ENCODE results near the gene SPACA1.

Gene SPACA1

DNA sequence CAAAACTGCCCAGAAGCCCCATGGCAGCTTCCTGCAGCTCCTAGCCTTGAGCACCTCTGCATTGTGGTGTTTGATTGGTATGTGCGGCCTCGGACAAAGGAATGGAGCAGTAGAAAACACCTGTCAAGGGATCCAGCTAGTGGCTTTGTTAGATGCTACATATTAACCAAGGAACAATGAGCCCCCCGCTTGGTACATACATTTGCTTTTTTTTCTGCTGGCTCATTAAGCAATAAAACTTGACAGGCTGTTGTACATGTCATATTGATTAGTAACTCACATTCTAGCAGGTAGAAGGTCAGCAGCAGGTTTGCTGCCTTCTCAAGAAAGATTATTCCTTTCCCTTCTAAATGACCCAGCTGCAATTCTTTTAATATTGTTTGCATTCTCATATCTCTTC is 937 bp downstream of the SPACA1 start:
- no peaks in the 10 kb centered on the region for H3K4me1 ChIP-seq (ENCODE audit: insufficient read depth, low read length)

DNA sequence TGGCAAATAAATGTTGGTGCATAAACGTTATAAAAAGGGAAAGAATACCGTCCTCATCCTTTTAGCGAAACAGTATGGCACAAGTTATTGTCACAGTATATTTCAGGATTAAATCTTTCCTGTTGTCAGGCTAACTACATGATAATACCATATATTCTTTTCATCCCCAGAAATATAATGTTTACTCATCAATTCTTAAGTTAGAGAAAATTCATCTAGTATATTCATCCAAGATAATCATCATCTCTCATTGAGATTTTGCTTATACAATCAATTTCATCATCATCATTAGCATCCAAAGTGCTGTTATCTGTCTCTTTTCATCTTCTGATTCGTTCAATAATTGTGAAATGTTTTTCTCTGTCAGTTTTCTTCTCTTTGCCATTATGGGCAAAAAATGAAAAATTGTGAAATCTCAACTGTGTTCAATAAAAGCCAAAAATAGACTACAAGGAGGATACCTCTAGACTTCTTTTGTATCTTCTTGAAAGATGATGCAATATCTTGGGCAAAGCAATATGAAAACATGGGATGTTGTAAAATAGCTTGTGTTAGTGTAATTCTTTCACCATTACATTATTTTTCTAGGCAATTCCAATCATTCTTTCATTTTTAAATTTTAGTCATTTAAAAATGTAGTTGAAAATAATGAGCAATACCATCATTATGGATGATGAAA is 2.6 kb downstream of the SPACA1 start:
- no peaks in the 10 kb centered on the region for H3K4me1 ChIP-seq (ENCODE audit: insufficient read depth, low read length)
- no peak overlapping the region for H3K4me3 ChIP-seq (ENCODE audit: low read length)
- no peak overlapping the region for H2AFZ ChIP-seq (ENCODE audit: low read depth, low read length)
- H3K9me3 ChIP-seq (ENCODE audit: low read length), result no peaks in the 10 kb centered on the region
- no peaks in the 10 kb centered on the region for H3K27me3 ChIP-seq (ENCODE audit: insufficient read depth, low read length)
- no peaks in the 10 kb centered on the region for H3K36me3 ChIP-seq (ENCODE audit: insufficient read depth, low read length)

More for the DNA sequence above, 937 bp downstream of the SPACA1 start:
- Histone ChIP-seq H3K27me3 (ENCODE audit: insufficient read depth, low read length) (no peaks in the 10 kb centered on the region), H2AFZ (ENCODE audit: low read depth, low read length) (no peak overlapping the region), H3K9me3 (ENCODE audit: low read length) (no peaks in the 10 kb centered on the region), H3K36me3 (ENCODE audit: insufficient read depth, low read length) (no peaks in the 10 kb centered on the region), H3K4me3 (ENCODE audit: low read length) (no peak overlapping the region)

DNA sequence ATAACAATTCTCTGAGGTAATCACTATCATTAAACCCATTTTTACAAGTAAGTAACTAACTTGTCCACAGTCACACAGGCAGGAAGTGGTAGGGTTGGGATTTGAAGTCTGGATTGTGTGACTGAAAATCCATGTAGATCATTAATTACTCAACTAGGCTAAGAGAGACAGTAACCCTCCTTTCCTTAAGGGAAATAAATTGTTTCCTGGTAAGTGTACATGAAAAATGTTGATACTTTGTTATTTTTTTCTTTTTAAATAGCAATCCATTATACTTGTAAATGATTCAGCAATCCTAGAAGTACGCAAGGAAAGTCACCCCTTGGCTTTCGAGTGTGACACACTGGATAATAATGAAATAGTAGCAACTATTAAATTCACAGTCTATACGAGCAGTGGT is 11.6 kb downstream of the SPACA1 start:
- Histone ChIP-seq H3K4me3 (ENCODE audit: low read length) (no peak overlapping the region), H2AFZ (ENCODE audit: low read depth, low read length) (no peak overlapping the region), H3K36me3 (ENCODE audit: insufficient read depth, low read length) (no peaks in the 10 kb centered on the region), H3K27me3 (ENCODE audit: insufficient read depth, low read length) (no peaks in the 10 kb centered on the region), H3K9me3 (ENCODE audit: low read length) (no peaks in the 10 kb centered on the region), H3K4me1 (ENCODE audit: insufficient read depth, low read length) (no peaks in the 10 kb centered on the region)

DNA sequence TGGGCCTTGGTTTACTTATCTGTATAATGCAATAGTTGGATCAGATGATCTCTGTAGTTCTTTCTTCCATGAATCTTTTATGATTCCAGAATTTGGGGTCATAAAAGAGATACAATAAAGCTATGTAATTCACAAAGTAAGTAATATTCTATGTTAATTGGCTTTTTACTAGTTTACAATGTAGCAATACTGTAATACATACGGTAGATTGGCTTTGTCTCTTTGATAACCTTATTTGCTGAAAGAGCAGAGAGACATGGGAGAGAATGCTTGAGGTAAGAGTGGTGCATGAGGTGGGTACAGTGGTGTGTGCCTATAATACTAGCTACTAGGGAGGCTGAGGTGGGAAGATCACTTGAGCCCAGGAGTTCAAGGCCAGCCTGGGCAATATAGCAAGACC is 14.7 kb downstream of the SPACA1 start:
- no peaks in the 10 kb centered on the region for H3K27me3 ChIP-seq (ENCODE audit: insufficient read depth, low read length)
- H2AFZ ChIP-seq (ENCODE audit: low read depth, low read length), result no peak overlapping the region
- no peaks in the 10 kb centered on the region for H3K36me3 ChIP-seq (ENCODE audit: insufficient read depth, low read length)
- no peak overlapping the region for H3K4me3 ChIP-seq (ENCODE audit: low read length)
- H3K9me3 ChIP-seq (ENCODE audit: low read length), result no peaks in the 10 kb centered on the region
- no peaks in the 10 kb centered on the region for H3K4me1 ChIP-seq (ENCODE audit: insufficient read depth, low read length)

DNA sequence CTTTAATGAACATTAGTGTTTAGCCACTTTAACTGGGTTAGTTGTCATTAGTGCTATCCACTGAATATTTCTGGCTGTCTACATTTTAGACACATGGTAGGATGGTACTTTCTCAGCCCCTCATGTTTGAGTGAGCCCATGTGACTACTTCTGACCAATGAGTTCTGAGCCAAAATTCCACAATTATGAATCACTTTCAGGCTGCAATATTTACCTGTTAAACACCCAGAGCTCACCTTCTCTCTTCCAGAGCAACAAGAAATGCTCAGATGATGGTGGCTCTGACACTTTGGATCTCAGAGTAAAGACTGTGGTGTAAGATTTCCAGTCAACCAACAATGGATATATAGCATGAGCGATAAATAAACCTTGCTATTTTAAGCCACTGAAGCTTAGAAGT is 24.8 kb downstream of the SPACA1 start:
- Histone ChIP-seq H3K4me1 (ENCODE audit: insufficient read depth, low read length) (no peaks in the 10 kb centered on the region), H3K27me3 (ENCODE audit: insufficient read depth, low read length) (peaks cover 4% of the 10 kb centered on the region), H2AFZ (ENCODE audit: low read depth, low read length) (no peak overlapping the region), H3K4me3 (ENCODE audit: low read length) (no peak overlapping the region), H3K9me3 (ENCODE audit: low read length) (no peaks in the 10 kb centered on the region), H3K36me3 (ENCODE audit: insufficient read depth, low read length) (no peaks in the 10 kb centered on the region)

DNA sequence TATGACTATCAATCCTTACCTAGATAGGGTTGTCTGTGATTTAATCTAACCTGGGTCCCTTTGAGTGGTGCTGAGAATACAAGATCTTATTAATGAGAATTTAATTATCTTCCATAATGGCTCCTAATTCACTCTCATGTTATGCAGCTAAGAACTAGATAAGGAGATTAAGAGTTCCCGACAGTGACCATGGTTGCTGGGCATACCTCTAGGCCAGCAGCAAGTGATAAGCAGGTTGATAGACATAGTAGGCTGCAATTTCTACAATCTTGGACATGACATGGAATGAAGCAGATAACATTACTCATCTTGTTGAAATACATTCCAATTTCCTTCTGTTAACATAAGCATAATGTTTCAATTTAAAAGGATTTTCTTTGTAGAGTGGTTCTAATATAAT is 27.1 kb downstream of the SPACA1 start:
- no peak overlapping the region for H2AFZ ChIP-seq (ENCODE audit: low read depth, low read length)
- H3K4me1 ChIP-seq (ENCODE audit: insufficient read depth, low read length), result no peaks in the 10 kb centered on the region
- H3K36me3 ChIP-seq (ENCODE audit: insufficient read depth, low read length), result no peaks in the 10 kb centered on the region
- no peaks in the 10 kb centered on the region for H3K27me3 ChIP-seq (ENCODE audit: insufficient read depth, low read length)
- H3K9me3 ChIP-seq (ENCODE audit: low read length), result no peaks in the 10 kb centered on the region
- no peak overlapping the region for H3K4me3 ChIP-seq (ENCODE audit: low read length)

DNA sequence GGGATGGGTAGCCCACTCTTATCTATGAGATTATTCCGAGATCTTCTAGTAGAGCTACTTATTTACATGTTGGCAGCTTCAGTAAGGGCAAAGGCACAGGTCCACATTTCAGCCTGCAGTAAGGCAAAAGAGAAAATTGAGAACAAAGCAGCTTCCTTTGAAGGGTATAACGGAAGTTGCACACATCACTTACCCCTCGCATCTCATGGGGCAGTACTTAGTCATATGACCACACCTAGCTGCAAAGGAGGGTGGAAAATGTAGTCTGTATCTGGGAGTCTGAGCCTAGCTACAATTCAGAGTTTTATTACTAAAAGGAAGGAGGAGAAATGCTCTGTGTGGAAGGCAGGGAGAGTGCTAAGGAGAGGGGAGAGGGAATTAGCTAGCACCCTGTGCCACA is 29.7 kb downstream of the SPACA1 start:
- Histone ChIP-seq H3K4me1 (ENCODE audit: insufficient read depth, low read length) (no peaks in the 10 kb centered on the region), H2AFZ (ENCODE audit: low read depth, low read length) (no peak overlapping the region), H3K36me3 (ENCODE audit: insufficient read depth, low read length) (no peaks in the 10 kb centered on the region), H3K4me3 (ENCODE audit: low read length) (no peak overlapping the region), H3K27me3 (ENCODE audit: insufficient read depth, low read length) (no peaks in the 10 kb centered on the region), H3K9me3 (ENCODE audit: low read length) (no peaks in the 10 kb centered on the region)

DNA sequence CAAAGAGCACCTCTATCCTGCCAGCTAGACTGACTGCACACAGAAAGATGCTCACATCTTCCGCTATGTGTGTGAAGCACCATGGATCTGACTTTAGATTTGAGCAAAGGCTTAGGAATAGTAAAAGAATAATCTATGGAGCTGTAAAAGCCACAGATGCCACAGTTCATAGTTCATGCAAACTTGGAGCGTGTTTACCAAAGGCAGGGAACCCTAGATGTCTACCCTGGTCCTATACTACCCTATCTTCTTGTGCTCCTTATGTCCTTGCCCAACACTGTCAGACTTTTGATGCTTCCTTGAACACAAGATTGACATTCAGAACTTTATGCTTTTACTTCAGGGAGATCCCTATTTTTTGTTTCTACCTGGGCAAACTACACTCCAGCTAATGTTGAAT is 39.2 kb downstream of the SPACA1 start:
- H3K4me1 ChIP-seq (ENCODE audit: insufficient read depth, low read length), result peaks cover 3% of the 10 kb centered on the region
- H3K9me3 ChIP-seq (ENCODE audit: low read length), result no peaks in the 10 kb centered on the region
- H3K4me3 ChIP-seq (ENCODE audit: low read length), result no peak overlapping the region
- no peak overlapping the region for H2AFZ ChIP-seq (ENCODE audit: low read depth, low read length)
- H3K27me3 ChIP-seq (ENCODE audit: insufficient read depth, low read length), result no peaks in the 10 kb centered on the region
- H3K36me3 ChIP-seq (ENCODE audit: insufficient read depth, low read length), result no peaks in the 10 kb centered on the region

DNA sequence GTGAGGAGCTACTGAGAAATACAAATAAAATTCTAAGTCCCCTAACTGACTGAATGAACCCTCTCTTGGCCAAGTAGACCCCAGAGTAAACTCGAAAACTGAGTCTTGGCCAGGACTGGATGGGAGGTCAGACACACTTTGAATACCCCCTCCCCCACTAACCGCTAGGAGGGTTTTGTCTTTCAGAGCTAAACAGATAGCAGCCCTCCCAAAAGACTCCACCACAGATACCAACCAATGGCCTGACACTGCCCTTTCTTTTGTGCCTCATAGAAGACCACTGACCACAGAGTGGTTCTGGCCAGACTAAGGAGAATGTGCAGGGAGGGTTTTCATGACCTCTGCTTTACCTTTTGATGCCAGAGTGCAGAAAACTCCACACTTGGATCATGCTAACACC is 42.1 kb downstream of the SPACA1 start:
- Histone ChIP-seq H3K4me3 (ENCODE audit: low read length) (no peak overlapping the region), H3K27me3 (ENCODE audit: insufficient read depth, low read length) (no peaks in the 10 kb centered on the region), H3K36me3 (ENCODE audit: insufficient read depth, low read length) (no peaks in the 10 kb centered on the region), H3K9me3 (ENCODE audit: low read length) (no peaks in the 10 kb centered on the region), H3K4me1 (ENCODE audit: insufficient read depth, low read length) (peaks cover 3% of the 10 kb centered on the region), H2AFZ (ENCODE audit: low read depth, low read length) (no peak overlapping the region)

DNA sequence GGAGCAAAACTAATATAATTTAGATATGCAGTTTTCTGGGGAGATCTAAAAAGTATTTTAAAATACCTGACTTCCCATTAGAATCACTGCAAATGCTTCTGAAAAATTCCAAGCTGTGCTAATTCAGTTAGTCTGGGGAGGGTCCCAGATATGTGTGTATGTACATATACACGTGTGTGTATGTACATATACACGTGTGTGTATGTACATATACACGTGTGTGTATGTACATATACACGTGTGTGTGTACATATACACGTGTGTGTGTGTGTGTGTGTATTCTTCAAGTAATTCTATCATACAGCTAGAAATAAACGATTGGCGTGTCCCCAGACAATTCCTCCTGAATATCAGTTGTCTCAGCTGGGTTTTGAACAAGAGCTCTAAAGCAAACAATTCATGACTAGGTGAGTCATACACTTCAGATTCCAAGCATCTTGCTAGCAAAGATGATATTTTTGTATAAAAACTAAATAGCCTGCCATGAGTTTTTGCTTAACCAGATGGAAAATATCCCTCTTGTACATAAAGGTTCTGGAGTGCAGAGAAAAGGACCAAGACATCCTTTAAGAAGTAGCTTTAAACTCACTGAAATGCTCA is 58.2 kb downstream of the SPACA1 start:
- H2AFZ ChIP-seq (ENCODE audit: low read depth, low read length), result no peak overlapping the region

DNA sequence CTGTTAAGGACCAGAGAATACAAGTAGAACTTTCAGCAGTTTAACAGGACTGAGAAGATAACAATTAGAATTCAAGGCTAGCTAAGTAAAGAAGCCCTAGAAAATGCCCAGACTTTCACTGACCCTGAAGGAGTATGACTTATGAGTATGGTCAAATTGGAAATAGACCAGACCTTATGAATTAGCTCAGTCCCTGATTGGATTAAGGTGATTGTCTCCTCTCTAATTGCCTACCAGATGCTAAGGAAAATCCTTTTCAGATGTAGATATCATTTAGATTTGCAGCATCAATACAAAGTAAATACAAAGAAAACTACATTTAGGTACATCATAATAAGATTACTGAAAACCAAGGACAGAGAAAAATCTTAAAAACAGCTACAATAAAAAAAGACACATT is 59.6 kb downstream of the SPACA1 start:
- Histone ChIP-seq H3K9me3 (ENCODE audit: low read length) (no peaks in the 10 kb centered on the region), H3K27me3 (ENCODE audit: insufficient read depth, low read length) (no peaks in the 10 kb centered on the region), H2AFZ (ENCODE audit: low read depth, low read length) (no peak overlapping the region), H3K36me3 (ENCODE audit: insufficient read depth, low read length) (no peaks in the 10 kb centered on the region), H3K4me3 (ENCODE audit: low read length) (no peak overlapping the region), H3K4me1 (ENCODE audit: insufficient read depth, low read length) (no peaks in the 10 kb centered on the region)

More for the DNA sequence above, 58.2 kb downstream of the SPACA1 start:
- Histone ChIP-seq H3K36me3 (ENCODE audit: insufficient read depth, low read length) (no peaks in the 10 kb centered on the region), H3K9me3 (ENCODE audit: low read length) (no peaks in the 10 kb centered on the region), H3K27me3 (ENCODE audit: insufficient read depth, low read length) (no peaks in the 10 kb centered on the region), H3K4me1 (ENCODE audit: insufficient read depth, low read length) (no peaks in the 10 kb centered on the region), H3K4me3 (ENCODE audit: low read length) (no peak overlapping the region)

DNA sequence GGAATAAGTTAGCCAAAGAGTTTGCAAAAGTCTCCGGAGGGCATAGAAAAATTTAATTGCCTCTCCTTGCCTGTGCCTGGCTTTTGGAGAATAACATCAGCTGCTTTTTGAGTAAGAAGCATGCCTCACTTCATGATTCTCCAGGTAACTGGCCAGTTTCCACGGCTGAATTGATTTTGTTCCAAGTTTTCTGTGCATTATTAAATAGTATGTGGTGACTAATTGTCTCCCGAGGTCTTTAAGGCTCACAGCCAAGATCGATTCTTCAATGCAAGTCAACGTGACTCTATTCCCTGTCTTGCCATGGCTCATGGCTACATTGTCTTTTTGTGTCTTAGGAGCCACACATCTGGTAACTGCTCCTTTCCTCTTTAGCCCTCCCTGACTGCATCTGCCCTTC is 64.3 kb downstream of the SPACA1 start:
- Histone ChIP-seq H3K36me3 (ENCODE audit: insufficient read depth, low read length) (no peaks in the 10 kb centered on the region), H3K4me3 (ENCODE audit: low read length) (no peak overlapping the region)

DNA sequence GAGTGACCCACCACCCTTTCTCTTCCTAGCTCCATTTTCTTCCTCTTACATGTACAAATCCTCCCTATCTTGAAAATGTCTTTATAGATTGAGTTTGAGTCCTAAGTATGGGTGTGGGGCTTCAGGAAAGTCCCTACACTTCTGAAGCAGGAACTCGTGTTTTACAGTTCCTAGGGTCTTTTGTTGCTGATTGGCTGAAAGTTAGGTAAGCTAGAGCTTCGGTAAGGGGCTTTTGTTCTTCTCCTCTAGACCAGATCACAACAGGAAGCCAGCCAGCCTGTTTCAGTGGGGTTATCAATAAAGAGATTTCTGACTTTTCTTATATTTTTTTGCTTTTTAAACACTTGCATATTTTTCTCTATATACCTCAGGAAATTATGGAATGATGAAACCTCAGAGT is 67.2 kb downstream of the SPACA1 start:
- Histone ChIP-seq H2AFZ (ENCODE audit: low read depth, low read length) (no peak overlapping the region), H3K4me1 (ENCODE audit: insufficient read depth, low read length) (no peaks in the 10 kb centered on the region), H3K27me3 (ENCODE audit: insufficient read depth, low read length) (no peaks in the 10 kb centered on the region)

More for the DNA sequence above, 64.3 kb downstream of the SPACA1 start:
- H3K9me3 ChIP-seq (ENCODE audit: low read length), result no peaks in the 10 kb centered on the region
- no peaks in the 10 kb centered on the region for H3K27me3 ChIP-seq (ENCODE audit: insufficient read depth, low read length)
- H3K4me1 ChIP-seq (ENCODE audit: insufficient read depth, low read length), result no peaks in the 10 kb centered on the region
- no peak overlapping the region for H2AFZ ChIP-seq (ENCODE audit: low read depth, low read length)

DNA sequence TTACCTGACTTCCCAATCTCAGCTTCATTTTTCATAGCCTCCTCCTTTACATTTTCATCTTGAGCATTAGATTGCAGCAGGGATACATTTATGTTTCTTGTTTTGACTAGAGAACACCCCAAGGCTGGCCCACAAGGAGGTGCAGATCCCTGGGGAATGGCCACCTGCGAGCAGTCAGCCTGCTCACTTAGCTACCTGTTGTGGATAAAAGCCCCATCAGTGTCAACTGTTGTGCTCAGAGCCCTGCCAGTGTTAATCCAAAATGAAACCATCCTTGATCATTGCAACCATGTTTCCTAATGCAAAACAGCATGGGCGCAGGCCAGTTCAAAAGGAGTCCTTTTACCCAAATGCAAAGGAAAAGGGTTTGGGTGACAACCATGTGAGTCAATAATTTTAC is 67.7 kb downstream of the SPACA1 start:
- H3K36me3 ChIP-seq (ENCODE audit: insufficient read depth, low read length), result no peaks in the 10 kb centered on the region
- no peaks in the 10 kb centered on the region for H3K4me1 ChIP-seq (ENCODE audit: insufficient read depth, low read length)
- H3K27me3 ChIP-seq (ENCODE audit: insufficient read depth, low read length), result no peaks in the 10 kb centered on the region
- no peak overlapping the region for H3K4me3 ChIP-seq (ENCODE audit: low read length)
- H2AFZ ChIP-seq (ENCODE audit: low read depth, low read length), result no peak overlapping the region
- H3K9me3 ChIP-seq (ENCODE audit: low read length), result no peaks in the 10 kb centered on the region

More for the DNA sequence above, 67.2 kb downstream of the SPACA1 start:
- H3K36me3 ChIP-seq (ENCODE audit: insufficient read depth, low read length), result no peaks in the 10 kb centered on the region
- no peak overlapping the region for H3K4me3 ChIP-seq (ENCODE audit: low read length)
- H3K9me3 ChIP-seq (ENCODE audit: low read length), result no peaks in the 10 kb centered on the region
